C4-2B (cell line): ENCODE measurements around the gene INO80E.
A peak's percentile ranks its signal among the peaks of the same experiment; 100 is the strongest.
"Not testable (repeated sequence)": the region's sequence is repeated elsewhere in the genome, so short reads cannot be mapped to it uniquely, and the experiment has no call there.

Experiments
- H3K27ac ChIP-seq: fragments of 450-650 bp; 2 replicates; pipeline ENCODE4 v1.5.1; 2017
- CTCF ChIP-seq: fragments of 450-650 bp; conservative IDR thresholded peaks from 2 replicates; pipeline ENCODE4 v1.5.1; 2017; ENCODE audit warnings: mild to moderate bottlenecking
- ZFX ChIP-seq: fragments of 450-650 bp; IDR thresholded peaks from 2 replicates; pipeline ENCODE4 v1.6.1; 2017

The INO80E gene

GRCh38 chr16:29995911-29996765, at the start of gene INO80E:
Gene INO80E, plus strand, starts transcription at chr16:29996241. Its CDS starts 70 bp downstream, at chr16:29996311.
- peak; percentile 54; the same call in 1 of the 2 replicates for TF ChIP-seq ZFX
- TF ChIP-seq CTCF: no peak
- H3K27ac ChIP-seq: peak within 1 kb of the TSS; percentile 99

GRCh38 chr16:29947897-29948296, 48.1 kb upstream of the INO80E start:
- no peak for TF ChIP-seq ZFX
- TF ChIP-seq CTCF: no peak
- H3K27ac ChIP-seq: no peak overlapping the region

GRCh38 chr16:29950806-29951461, 45.1 kb upstream of the INO80E start:
- TF ChIP-seq ZFX (no peak), CTCF (no peak)
- no peak overlapping the region for H3K27ac ChIP-seq

- TF ChIP-seq ZFX: no peak
- TF ChIP-seq CTCF: no peak
- no peak overlapping the region for H3K27ac ChIP-seq
Measured at GRCh38 chr16:29951625-29952365, 44.2 kb upstream of the INO80E start.

GRCh38 chr16:29958756-29959155, 37.3 kb upstream of the INO80E start:
- TF ChIP-seq CTCF (no peak), ZFX (no peak)
- H3K27ac ChIP-seq: no peak overlapping the region

GRCh38 chr16:29959293-29959692, 36.7 kb upstream of the INO80E start:
- H3K27ac ChIP-seq: no peak overlapping the region
- no peak for TF ChIP-seq ZFX
- no peak for TF ChIP-seq CTCF

GRCh38 chr16:29959821-29960220, 36.2 kb upstream of the INO80E start:
- not testable (repeated sequence) for H3K27ac ChIP-seq
